Stimulated activated naive CD8-positive, alpha-beta T cell treated with anti-CD3 and anti-CD28 coated beads, Interleukin-15, Interleukin-2, amounts not matched to agents 100 ng/mL and 50 ng/mL, for 24 hours (primary cell): ENCODE results near the gene ASPN.

Experiments
- H3K27ac Mint-ChIP-seq: one replicate; pipeline ENCODE4 v1.8.0; 2021; ENCODE audit warnings: mild to moderate bottlenecking, mixed read lengths
- H3K27me3 Mint-ChIP-seq: one replicate; pipeline ENCODE4 v1.8.0; 2021; ENCODE audit warnings: mixed read lengths
- H3K36me3 Mint-ChIP-seq: one replicate; pipeline ENCODE4 v1.8.0; 2021; ENCODE audit warnings: low read depth, mixed read lengths
- H3K4me1 Mint-ChIP-seq: one replicate; pipeline ENCODE4 v1.8.0; 2021; ENCODE audit warnings: low read depth, mixed read lengths
- H3K4me3 Mint-ChIP-seq: one replicate; pipeline ENCODE4 v1.8.0; 2021; ENCODE audit warnings: mild to moderate bottlenecking, mixed read lengths
- H3K9me3 Mint-ChIP-seq: one replicate; pipeline ENCODE4 v1.8.0; 2021; ENCODE audit warnings: mixed read lengths

The ASPN gene

GRCh38 chr9:92482329-92482728, at the start of gene ASPN:
TSS of gene ASPN (minus strand) at chr9:92482506.
- peaks cover 4% of the 10 kb centered on the region for H3K36me3 Mint-ChIP-seq
- no peaks in the 10 kb centered on the region for H3K9me3 Mint-ChIP-seq
- H3K4me3 Mint-ChIP-seq: no peak within 1 kb of the TSS
- no peak within 1 kb of the TSS for H3K27ac Mint-ChIP-seq
- peaks cover 7% of the 10 kb centered on the region for H3K4me1 Mint-ChIP-seq
- no peaks in the 10 kb centered on the region for H3K27me3 Mint-ChIP-seq

- H3K4me1 Mint-ChIP-seq: peaks cover 3% of the 10 kb centered on the region
- H3K36me3 Mint-ChIP-seq: peaks cover 4% of the 10 kb centered on the region
- H3K27me3 Mint-ChIP-seq: no peaks in the 10 kb centered on the region
- H3K9me3 Mint-ChIP-seq: peaks cover 4% of the 10 kb centered on the region
- H3K4me3 Mint-ChIP-seq: no peak overlapping the region
- H3K27ac Mint-ChIP-seq: no peak overlapping the region
Observed at GRCh38 chr9:92530893-92531292, 48.6 kb upstream of the ASPN start.

GRCh38 chr9:92529124-92529523, 46.8 kb upstream of the ASPN start:
- H3K27me3 Mint-ChIP-seq: no peaks in the 10 kb centered on the region
- peaks cover 4% of the 10 kb centered on the region for H3K36me3 Mint-ChIP-seq
- H3K9me3 Mint-ChIP-seq: peaks cover 4% of the 10 kb centered on the region
- H3K27ac Mint-ChIP-seq: no peak overlapping the region
- H3K4me3 Mint-ChIP-seq: no peak overlapping the region
- no peaks in the 10 kb centered on the region for H3K4me1 Mint-ChIP-seq

GRCh38 chr9:92528522-92528849, 46.2 kb upstream of the ASPN start:
- Mint-ChIP-seq H3K9me3 (peaks cover 4% of the 10 kb centered on the region), H3K4me1 (no peaks in the 10 kb centered on the region)

GRCh38 chr9:92527832-92528521, 45.7 kb upstream of the ASPN start:
- Mint-ChIP-seq H3K36me3 (no peaks in the 10 kb centered on the region), H3K4me3 (no peak overlapping the region), H3K27me3 (no peaks in the 10 kb centered on the region), H3K9me3 (peaks cover 4% of the 10 kb centered on the region), H3K4me1 (no peaks in the 10 kb centered on the region), H3K27ac (no peak overlapping the region)

More at GRCh38 chr9:92528522-92528849, 46.2 kb upstream of the ASPN start:
- Mint-ChIP-seq H3K27ac (no peak overlapping the region), H3K27me3 (no peaks in the 10 kb centered on the region), H3K4me3 (no peak overlapping the region), H3K36me3 (peaks cover 4% of the 10 kb centered on the region)

GRCh38 chr9:92527291-92527828, 45.1 kb upstream of the ASPN start:
- H3K4me1 Mint-ChIP-seq: no peaks in the 10 kb centered on the region
- H3K36me3 Mint-ChIP-seq: no peaks in the 10 kb centered on the region
- H3K27ac Mint-ChIP-seq: no peak overlapping the region
- H3K27me3 Mint-ChIP-seq: no peaks in the 10 kb centered on the region
- H3K9me3 Mint-ChIP-seq: peaks cover 2% of the 10 kb centered on the region
- no peak overlapping the region for H3K4me3 Mint-ChIP-seq

- Mint-ChIP-seq H3K36me3 (no peaks in the 10 kb centered on the region), H3K9me3 (no peaks in the 10 kb centered on the region), H3K27me3 (no peaks in the 10 kb centered on the region), H3K4me1 (no peaks in the 10 kb centered on the region), H3K4me3 (no peak overlapping the region), H3K27ac (no peak overlapping the region)
Observed at GRCh38 chr9:92525306-92525705, 43.0 kb upstream of the ASPN start.

- Mint-ChIP-seq H3K4me3 (no peak overlapping the region), H3K27me3 (no peaks in the 10 kb centered on the region), H3K36me3 (no peaks in the 10 kb centered on the region), H3K9me3 (no peaks in the 10 kb centered on the region), H3K4me1 (no peaks in the 10 kb centered on the region), H3K27ac (no peak overlapping the region)
Observed at GRCh38 chr9:92524881-92525280, 42.6 kb upstream of the ASPN start.

GRCh38 chr9:92522983-92523970, 41.0 kb upstream of the ASPN start:
- Mint-ChIP-seq H3K4me1 (no peaks in the 10 kb centered on the region), H3K27ac (no peak overlapping the region), H3K4me3 (no peak overlapping the region), H3K36me3 (peaks cover 4% of the 10 kb centered on the region), H3K27me3 (no peaks in the 10 kb centered on the region), H3K9me3 (no peaks in the 10 kb centered on the region)

- no peaks in the 10 kb centered on the region for H3K27me3 Mint-ChIP-seq
- peaks cover 4% of the 10 kb centered on the region for H3K36me3 Mint-ChIP-seq
- H3K27ac Mint-ChIP-seq: no peak overlapping the region
- H3K4me3 Mint-ChIP-seq: no peak overlapping the region
- H3K4me1 Mint-ChIP-seq: no peaks in the 10 kb centered on the region
- no peaks in the 10 kb centered on the region for H3K9me3 Mint-ChIP-seq
Observed at GRCh38 chr9:92520837-92521236, 38.5 kb upstream of the ASPN start.

- Mint-ChIP-seq H3K4me3 (no peak overlapping the region), H3K9me3 (no peaks in the 10 kb centered on the region), H3K27ac (no peak overlapping the region), H3K36me3 (peaks cover 4% of the 10 kb centered on the region), H3K4me1 (no peaks in the 10 kb centered on the region), H3K27me3 (no peaks in the 10 kb centered on the region)
Observed at GRCh38 chr9:92518199-92518598, 35.9 kb upstream of the ASPN start.

GRCh38 chr9:92517046-92517445, 34.7 kb upstream of the ASPN start:
- Mint-ChIP-seq H3K27ac (no peak overlapping the region), H3K36me3 (peaks cover 4% of the 10 kb centered on the region), H3K27me3 (no peaks in the 10 kb centered on the region), H3K9me3 (no peaks in the 10 kb centered on the region), H3K4me3 (no peak overlapping the region), H3K4me1 (peaks cover 4% of the 10 kb centered on the region)

- H3K36me3 Mint-ChIP-seq: peaks cover 4% of the 10 kb centered on the region
- no peaks in the 10 kb centered on the region for H3K9me3 Mint-ChIP-seq
- no peak overlapping the region for H3K27ac Mint-ChIP-seq
- H3K4me1 Mint-ChIP-seq: peaks cover 4% of the 10 kb centered on the region
- H3K27me3 Mint-ChIP-seq: no peaks in the 10 kb centered on the region
- no peak overlapping the region for H3K4me3 Mint-ChIP-seq
Observed at GRCh38 chr9:92516521-92516920, 34.2 kb upstream of the ASPN start.

GRCh38 chr9:92514635-92515034, 32.3 kb upstream of the ASPN start:
- Mint-ChIP-seq H3K9me3 (no peaks in the 10 kb centered on the region), H3K4me1 (peaks cover 4% of the 10 kb centered on the region), H3K27me3 (no peaks in the 10 kb centered on the region), H3K4me3 (no peak overlapping the region), H3K36me3 (peaks cover 4% of the 10 kb centered on the region), H3K27ac (no peak overlapping the region)

- Mint-ChIP-seq H3K36me3 (no peaks in the 10 kb centered on the region), H3K9me3 (no peaks in the 10 kb centered on the region), H3K4me3 (no peak overlapping the region), H3K27ac (no peak overlapping the region), H3K27me3 (no peaks in the 10 kb centered on the region), H3K4me1 (peaks cover 4% of the 10 kb centered on the region)
Observed at GRCh38 chr9:92513349-92513748, 31.0 kb upstream of the ASPN start.
